ENCODE results near the gene PHC3. TPM values are rescaled to one million over a fixed set of nuclear protein-coding genes. Genes with fewer than 3 reads are reported as not detected.
A peak's percentile ranks its signal among the peaks of the same experiment; 100 is the strongest.
"Not testable (repeated sequence)": the region's sequence is repeated elsewhere in the genome, so short reads cannot be mapped to it uniquely, and the experiment has no call there.

Gene PHC3
- total RNA-seq, 1 experiment from 2014 or later: 8.2 TPM

DNA sequence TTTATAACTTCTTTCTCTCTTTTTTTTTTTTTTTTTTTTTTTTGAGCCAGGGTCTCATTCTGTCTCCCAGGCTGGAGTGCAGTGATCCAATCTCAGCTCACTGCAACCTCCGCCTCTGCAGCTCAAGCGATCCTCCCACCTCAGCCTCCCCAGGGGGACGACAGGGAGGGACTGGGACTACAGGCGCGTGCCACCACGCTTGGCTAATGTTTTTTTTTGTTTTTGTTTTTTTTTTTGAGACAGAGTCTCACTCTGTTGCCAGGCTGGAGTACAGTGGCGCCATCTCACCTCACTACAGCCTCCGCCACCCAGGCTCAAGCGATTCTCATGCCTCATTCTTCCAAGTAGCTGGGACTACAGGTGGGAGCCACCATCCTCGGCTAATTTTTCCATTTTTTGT lies 23.0 kb upstream of the PHC3 start:
- DNase-seq: no peak
- Histone ChIP-seq H3K27me3 (ENCODE audit: control insufficient read depth, insufficient read depth, low read length) (no peaks in the 10 kb centered on the region), H3K4me3 (ENCODE audit: insufficient read depth, low read depth, low read length) (no peak overlapping the region), H3K36me3 (replicated peaks; ENCODE audit: control insufficient read depth, insufficient read depth, low read length) (no peaks in the 10 kb centered on the region)

DNA sequence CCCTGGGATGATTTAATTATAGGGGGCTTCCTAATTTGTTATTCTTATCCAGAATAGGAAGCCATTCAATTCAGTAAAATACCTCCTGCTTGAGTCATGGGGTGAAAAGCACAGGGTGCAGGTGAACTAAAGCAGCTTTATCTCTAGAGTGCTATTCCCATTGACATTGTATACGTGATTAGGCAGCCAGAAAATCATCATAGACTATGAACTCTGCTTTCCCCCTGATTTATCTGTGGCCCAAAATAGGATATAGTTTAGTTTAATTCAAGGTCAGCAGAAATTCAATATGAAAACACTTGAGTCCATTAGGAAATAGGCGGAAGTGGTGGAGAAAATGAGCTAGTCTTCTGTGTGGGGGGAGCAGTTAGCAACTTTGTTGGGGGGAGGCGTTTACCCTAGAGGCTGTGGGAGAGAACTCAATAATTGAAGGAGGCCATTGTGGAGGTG lies 22.5 kb upstream of the PHC3 start:
- no peak for DNase-seq
- Histone ChIP-seq H3K36me3 (replicated peaks; ENCODE audit: control insufficient read depth, insufficient read depth, low read length) (no peaks in the 10 kb centered on the region), H3K27me3 (ENCODE audit: control insufficient read depth, insufficient read depth, low read length) (no peaks in the 10 kb centered on the region), H3K4me3 (ENCODE audit: insufficient read depth, low read depth, low read length) (no peak overlapping the region)

GRCh38 chr3:170203457-170203856 lies 21.9 kb upstream of the PHC3 start:
- Histone ChIP-seq H3K36me3 (replicated peaks; ENCODE audit: control insufficient read depth, insufficient read depth, low read length) (no peaks in the 10 kb centered on the region), H3K4me3 (ENCODE audit: insufficient read depth, low read depth, low read length) (no peak overlapping the region), H3K27me3 (ENCODE audit: control insufficient read depth, insufficient read depth, low read length) (no peaks in the 10 kb centered on the region)
- no peak for DNase-seq

GRCh38 chr3:170201527-170201926 lies 20.0 kb upstream of the PHC3 start:
- Histone ChIP-seq H3K36me3 (replicated peaks; ENCODE audit: control insufficient read depth, insufficient read depth, low read length) (no peaks in the 10 kb centered on the region), H3K27me3 (ENCODE audit: control insufficient read depth, insufficient read depth, low read length) (no peaks in the 10 kb centered on the region), H3K4me3 (ENCODE audit: insufficient read depth, low read depth, low read length) (no peak overlapping the region)
- no peak for DNase-seq

GRCh38 chr3:170200987-170201386 lies 19.5 kb upstream of the PHC3 start:
- Histone ChIP-seq H3K36me3 (replicated peaks; ENCODE audit: control insufficient read depth, insufficient read depth, low read length) (no peaks in the 10 kb centered on the region), H3K4me3 (ENCODE audit: insufficient read depth, low read depth, low read length) (no peak overlapping the region), H3K27me3 (ENCODE audit: control insufficient read depth, insufficient read depth, low read length) (no peaks in the 10 kb centered on the region)
- DNase-seq: no peak

DNA sequence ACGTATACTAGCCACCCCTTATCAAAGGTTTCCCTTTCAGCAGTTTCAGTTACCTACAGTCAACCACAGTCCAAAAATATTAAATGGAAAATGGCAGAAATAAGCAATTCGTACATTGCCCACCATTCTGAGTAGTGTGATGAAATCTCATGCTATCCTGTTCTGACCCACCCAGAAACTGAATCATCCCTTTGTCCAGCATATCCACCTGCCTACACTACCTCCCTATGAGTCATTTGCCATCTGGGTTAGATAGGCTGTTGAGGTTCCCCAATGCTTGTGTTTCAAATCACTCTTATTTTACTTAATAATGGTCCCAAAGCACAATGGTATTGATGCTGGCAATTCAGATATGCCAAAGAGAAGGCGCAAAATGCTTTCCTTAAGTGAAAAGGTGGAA lies 15.3 kb upstream of the PHC3 start:
- no peaks in the 10 kb centered on the region for H3K36me3 ChIP-seq (replicated peaks; ENCODE audit: control insufficient read depth, insufficient read depth, low read length)
- H3K27me3 ChIP-seq (ENCODE audit: control insufficient read depth, insufficient read depth, low read length): no peaks in the 10 kb centered on the region
- no peak for DNase-seq

DNA sequence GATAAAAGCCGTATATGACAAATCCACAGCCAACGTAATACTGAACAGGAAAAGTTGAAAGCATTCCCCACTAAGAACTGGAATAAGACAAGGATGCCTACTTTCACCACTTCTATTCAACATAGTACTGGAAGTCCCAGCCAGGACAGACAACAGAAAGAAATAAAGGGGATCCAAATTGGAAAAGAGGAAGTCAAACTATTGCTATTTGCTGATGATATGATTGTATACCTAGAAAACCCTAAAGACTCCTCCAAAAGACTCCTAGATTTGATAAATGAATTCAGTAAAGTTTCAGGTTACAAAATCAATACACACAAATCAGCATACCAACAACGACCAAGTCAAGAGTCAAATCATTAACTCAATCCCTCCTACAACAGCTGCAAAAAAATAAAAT lies 14.2 kb upstream of the PHC3 start:
- H3K4me3 ChIP-seq (ENCODE audit: insufficient read depth, low read depth, low read length); DNase-seq; H3K36me3 ChIP-seq (replicated peaks; ENCODE audit: control insufficient read depth, insufficient read depth, low read length); H3K27me3 ChIP-seq (ENCODE audit: control insufficient read depth, insufficient read depth, low read length): not testable (repeated sequence)

More for the DNA sequence above, 15.3 kb upstream of the PHC3 start:
- H3K4me3 ChIP-seq (ENCODE audit: insufficient read depth, low read depth, low read length): no peak overlapping the region

DNA sequence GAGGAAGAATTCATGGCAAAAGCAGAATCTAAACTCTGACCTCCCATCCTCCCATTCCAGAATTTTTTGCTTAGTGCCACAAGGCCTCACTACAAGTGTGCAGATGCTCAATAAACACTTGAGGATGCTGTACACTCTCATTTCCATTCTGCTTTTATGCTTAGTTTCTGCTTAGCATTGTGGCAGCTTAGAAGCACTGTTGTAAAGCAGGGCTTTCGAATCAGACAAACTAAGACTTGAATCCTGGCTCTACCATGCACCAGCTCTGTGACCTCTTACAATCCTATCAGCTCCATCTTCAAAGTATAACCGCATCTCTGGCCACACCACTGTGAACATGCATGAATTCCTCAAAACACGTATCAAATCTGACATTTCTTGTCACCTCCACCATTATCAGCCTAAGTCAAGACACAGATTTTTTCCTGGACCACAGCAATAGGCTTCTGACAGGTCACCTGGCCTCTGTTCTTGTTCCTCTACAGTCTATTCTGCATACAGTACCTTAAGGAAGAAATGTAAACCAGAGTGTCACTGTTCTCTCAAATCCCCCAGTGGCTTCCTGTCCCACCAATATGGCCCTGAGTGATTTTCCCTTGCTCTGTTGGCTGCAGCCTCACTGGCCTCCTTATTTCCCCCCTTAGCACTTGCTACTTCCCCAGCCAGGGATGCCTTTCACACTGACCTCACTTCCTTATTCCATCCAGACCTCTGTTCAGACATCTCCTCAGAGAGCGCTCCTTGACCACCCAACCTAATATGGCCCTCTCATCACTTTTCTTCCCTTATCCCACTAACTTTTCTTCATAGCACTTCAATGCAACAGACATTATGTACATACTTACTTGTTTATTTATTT lies 8.1 kb upstream of the PHC3 start:
- no peaks in the 10 kb centered on the region for H3K36me3 ChIP-seq (replicated peaks; ENCODE audit: control insufficient read depth, insufficient read depth, low read length)

DNA sequence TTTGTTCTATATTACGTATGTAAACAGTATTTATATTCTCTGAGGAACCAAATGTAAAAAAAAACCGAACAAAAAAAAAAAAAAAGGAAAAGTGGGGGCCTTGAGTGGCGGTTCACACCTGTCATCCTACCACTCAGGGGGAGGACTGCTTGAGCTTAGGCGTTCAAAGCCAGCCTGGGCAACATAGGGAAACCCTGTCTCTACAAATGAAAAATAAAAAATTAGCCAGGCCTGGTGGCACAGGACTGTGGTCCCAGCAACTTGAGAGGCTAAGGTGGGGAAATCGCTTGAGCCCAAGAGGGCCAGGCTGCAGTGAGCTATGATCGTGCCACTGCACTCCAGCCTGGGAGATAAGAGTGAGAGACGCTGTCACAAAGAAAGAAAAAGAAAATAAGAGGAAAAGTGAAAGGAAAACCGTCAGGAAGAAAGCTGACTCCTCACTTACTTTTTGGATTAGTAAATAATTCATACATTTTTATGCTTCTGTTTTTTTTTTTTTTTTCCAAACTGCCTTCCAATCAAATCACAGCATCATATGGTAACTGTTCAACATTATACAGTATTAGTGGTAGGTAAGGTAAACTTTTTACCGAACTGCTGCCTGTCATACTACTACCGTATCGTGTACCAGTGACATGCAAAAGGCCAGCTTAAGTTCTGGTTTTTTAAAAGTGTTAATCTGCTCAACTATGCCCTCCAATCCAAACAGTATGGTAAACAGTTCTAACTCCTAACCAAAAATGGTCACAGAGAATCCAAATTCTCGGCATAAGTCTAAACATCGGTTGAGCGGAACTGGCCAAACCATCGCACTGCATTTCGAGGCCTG lies 1.2 kb downstream of the PHC3 start:
- Histone ChIP-seq H3K4me3 (ENCODE audit: insufficient read depth, low read depth, low read length) (peak overlapping the region; percentile 95), H3K27me3 (ENCODE audit: control insufficient read depth, insufficient read depth, low read length) (no peaks in the 10 kb centered on the region), H3K36me3 (replicated peaks; ENCODE audit: control insufficient read depth, insufficient read depth, low read length) (peaks cover 4% of the 10 kb centered on the region)
- DNase-seq: no peak

More for the DNA sequence above, 8.1 kb upstream of the PHC3 start:
- no peak overlapping the region for H3K4me3 ChIP-seq (ENCODE audit: insufficient read depth, low read depth, low read length)
- no peak for DNase-seq
- no peaks in the 10 kb centered on the region for H3K27me3 ChIP-seq (ENCODE audit: control insufficient read depth, insufficient read depth, low read length)

DNA sequence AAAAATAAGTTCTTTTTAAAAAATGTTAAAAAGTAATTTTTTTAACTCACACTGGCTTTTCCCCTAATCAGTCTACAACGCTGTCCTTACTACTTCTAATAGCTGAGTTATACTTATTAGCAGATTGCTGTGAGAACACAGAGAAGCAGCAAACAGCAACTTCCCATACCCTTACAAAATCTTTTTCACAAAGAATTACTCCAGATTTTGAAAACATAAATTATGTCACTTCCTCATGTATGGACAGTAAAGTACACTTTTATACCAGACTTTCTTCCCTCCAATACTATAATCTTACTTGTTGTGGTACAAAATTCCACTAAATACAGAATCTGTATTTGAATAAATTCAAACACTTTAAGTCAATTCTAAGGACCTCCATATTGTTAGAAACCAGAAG lies 2.1 kb downstream of the PHC3 start:
- Histone ChIP-seq H3K4me3 (ENCODE audit: insufficient read depth, low read depth, low read length) (no peak overlapping the region), H3K36me3 (replicated peaks; ENCODE audit: control insufficient read depth, insufficient read depth, low read length) (peaks cover 5% of the 10 kb centered on the region), H3K27me3 (ENCODE audit: control insufficient read depth, insufficient read depth, low read length) (no peaks in the 10 kb centered on the region)
- DNase-seq: no peak

- Histone ChIP-seq H3K27me3 (ENCODE audit: control insufficient read depth, insufficient read depth, low read length) (no peaks in the 10 kb centered on the region), H3K4me3 (ENCODE audit: insufficient read depth, low read depth, low read length) (no peak overlapping the region), H3K36me3 (replicated peaks; ENCODE audit: control insufficient read depth, insufficient read depth, low read length) (peaks cover 6% of the 10 kb centered on the region)
- DNase-seq: no peak
Observed at GRCh38 chr3:170178651-170179050, 2.9 kb downstream of the PHC3 start.

DNA sequence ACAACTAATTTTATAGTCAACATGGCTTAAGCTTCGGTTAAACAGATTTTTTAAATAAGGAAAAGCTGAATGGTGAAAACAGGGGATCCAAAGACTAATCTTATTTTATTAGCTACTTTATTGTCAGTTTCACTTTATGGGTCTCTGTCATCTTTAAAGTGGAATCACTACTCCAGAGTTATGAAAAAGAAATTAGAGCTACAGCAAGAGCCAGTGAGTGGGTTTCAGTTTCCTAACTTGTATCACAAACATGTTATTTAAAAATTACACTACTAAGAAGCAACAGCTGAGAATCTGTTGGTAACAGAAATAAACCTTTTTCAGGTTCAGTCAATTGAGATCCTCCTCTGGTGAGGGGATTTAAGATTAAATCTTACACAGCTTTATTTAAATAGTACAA lies 10.0 kb downstream of the PHC3 start:
- H3K4me3 ChIP-seq (ENCODE audit: insufficient read depth, low read depth, low read length): no peak overlapping the region
- peaks cover 3% of the 10 kb centered on the region for H3K36me3 ChIP-seq (replicated peaks; ENCODE audit: control insufficient read depth, insufficient read depth, low read length)
- no peak for DNase-seq
- no peaks in the 10 kb centered on the region for H3K27me3 ChIP-seq (ENCODE audit: control insufficient read depth, insufficient read depth, low read length)

DNA sequence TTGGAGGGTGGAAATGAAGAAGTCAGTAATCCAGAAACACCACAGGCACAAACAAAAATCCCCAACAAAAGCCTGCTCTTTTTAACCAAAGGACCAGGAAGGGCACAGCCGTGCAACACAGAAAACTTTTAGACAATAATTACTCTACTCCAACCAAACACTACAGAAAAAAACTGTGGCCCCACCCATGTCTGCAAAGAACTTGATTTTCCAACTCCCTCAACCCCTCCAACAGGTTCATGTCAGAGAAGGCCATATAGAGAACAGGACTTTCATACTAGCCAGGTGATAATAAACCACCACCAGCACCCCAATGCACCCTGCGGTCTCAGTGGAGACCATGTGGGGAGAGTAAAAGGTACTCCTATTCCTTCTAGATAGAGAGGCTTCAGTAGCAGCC lies 16.8 kb downstream of the PHC3 start:
- DNase-seq: no peak
- 0 out of 2 replicates have a peak, but pooled peaks cover 2% of the 10 kb centered on the region for H3K36me3 ChIP-seq (replicated peaks; ENCODE audit: control insufficient read depth, insufficient read depth, low read length)
- H3K27me3 ChIP-seq (ENCODE audit: control insufficient read depth, insufficient read depth, low read length): no peaks in the 10 kb centered on the region
- no peak overlapping the region for H3K4me3 ChIP-seq (ENCODE audit: insufficient read depth, low read depth, low read length)

- Histone ChIP-seq H3K36me3 (replicated peaks; ENCODE audit: control insufficient read depth, insufficient read depth, low read length) (0 out of 2 replicates have a peak, but pooled peaks cover 2% of the 10 kb centered on the region), H3K4me3 (ENCODE audit: insufficient read depth, low read depth, low read length) (no peak overlapping the region), H3K27me3 (ENCODE audit: control insufficient read depth, insufficient read depth, low read length) (no peaks in the 10 kb centered on the region)
- no peak for DNase-seq
Observed at GRCh38 chr3:170163956-170164645, 17.4 kb downstream of the PHC3 start.

All from H7 (cell line).